Peyer's patch (tissue), 4 donors: ENCODE results near the gene ATP4A.

Source experiments
- POLR2A ChIP-seq, 2 donors: fragments of 450-650 bp; IDR thresholded peaks; one replicate each; pipeline ENCODE4 v1.5.1; 2017; ENCODE audit warnings: antibody characterized with exemption in 2 of 2, mild to moderate bottlenecking in 2 of 2, moderate library complexity in 2 of 2
- TF ChIP-seq, protein P1 (sequence below), 6 experiments: fragments of 450-650 bp in 4 of 6; fragments of 200-600 bp in 2 of 6; sonication (generic) in 1 of 6; IDR thresholded peaks; one replicate each; pipeline ENCODE4 v1.5.1; 2017 to 2019; ENCODE audit warnings: antibody characterized with exemption in 6 of 6, mild to moderate bottlenecking in 3 of 6, moderate library complexity in 1 of 6

DNA sequence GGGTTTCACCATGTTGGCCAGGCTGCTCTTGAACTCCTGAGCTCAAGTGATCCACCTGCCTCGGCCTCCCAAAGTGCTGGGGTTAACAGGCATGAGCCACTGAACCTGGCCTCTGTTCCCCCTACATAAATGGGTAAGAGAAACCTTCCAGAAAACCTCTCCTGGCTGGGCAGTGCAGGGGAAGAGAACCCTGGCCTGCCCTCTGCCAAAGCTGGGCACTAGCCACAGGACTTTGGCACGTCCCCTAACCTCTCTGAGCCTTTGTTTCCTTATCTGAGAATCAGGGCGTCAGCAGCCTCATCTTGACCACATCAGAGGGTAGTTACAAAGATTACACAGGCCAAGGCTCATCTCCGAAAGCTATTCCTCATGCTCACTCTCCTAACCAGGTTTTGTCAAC, 37.6 kb downstream of the ATP4A start:
- TF ChIP-seq, protein P1, sequence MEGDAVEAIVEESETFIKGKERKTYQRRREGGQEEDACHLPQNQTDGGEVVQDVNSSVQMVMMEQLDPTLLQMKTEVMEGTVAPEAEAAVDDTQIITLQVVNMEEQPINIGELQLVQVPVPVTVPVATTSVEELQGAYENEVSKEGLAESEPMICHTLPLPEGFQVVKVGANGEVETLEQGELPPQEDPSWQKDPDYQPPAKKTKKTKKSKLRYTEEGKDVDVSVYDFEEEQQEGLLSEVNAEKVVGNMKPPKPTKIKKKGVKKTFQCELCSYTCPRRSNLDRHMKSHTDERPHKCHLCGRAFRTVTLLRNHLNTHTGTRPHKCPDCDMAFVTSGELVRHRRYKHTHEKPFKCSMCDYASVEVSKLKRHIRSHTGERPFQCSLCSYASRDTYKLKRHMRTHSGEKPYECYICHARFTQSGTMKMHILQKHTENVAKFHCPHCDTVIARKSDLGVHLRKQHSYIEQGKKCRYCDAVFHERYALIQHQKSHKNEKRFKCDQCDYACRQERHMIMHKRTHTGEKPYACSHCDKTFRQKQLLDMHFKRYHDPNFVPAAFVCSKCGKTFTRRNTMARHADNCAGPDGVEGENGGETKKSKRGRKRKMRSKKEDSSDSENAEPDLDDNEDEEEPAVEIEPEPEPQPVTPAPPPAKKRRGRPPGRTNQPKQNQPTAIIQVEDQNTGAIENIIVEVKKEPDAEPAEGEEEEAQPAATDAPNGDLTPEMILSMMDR (IDR thresholded peaks at IDR 0.05): no peak
- TF ChIP-seq POLR2A (IDR thresholded peaks at IDR 0.05): no peak
